HEK293 (cell line): ENCODE measurements around the gene KIF26B.

Experiments used
- CTCF ChIA-PET: fragments of 350-600 bp; formaldehyde crosslinking; extraction: SDS; loops from one replicate; lab custom pipeline; 2021; ENCODE audit warnings: antibody characterized with exemption; lab: Yijun Ruan, JAX
- POLR2A ChIA-PET: fragments of 300-600 bp; formaldehyde crosslinking; extraction: SDS; loops from one replicate; lab custom pipeline; 2020; ENCODE audit warnings: antibody characterized with exemption, inconsistent platforms; lab: Yijun Ruan, JAX
- H3K27ac ChIP-seq: fragments of 200-500 bp; sonication (Bioruptor generic); 2 replicates; pipeline ENCODE4 v1.5.1; 2014; ENCODE audit warnings: low read depth, low read length, control low read depth, inconsistent platforms; ENCODE audit errors: extremely low read depth
- H3K36me3 ChIP-seq, 2 experiments: fragments of 200-500 bp in 1 of 2; sonication (Bioruptor generic) in 1 of 2; 1 replicate in 1 of 2; 2 replicates in 1 of 2; pipeline ENCODE4 v1.5.1; 2014 to 2017; ENCODE audit warnings: inconsistent platforms in 2 of 2, low read length in 2 of 2; ENCODE audit not compliant: control insufficient read depth in 2 of 2, insufficient read depth in 1 of 2
- H3K4me1 ChIP-seq: fragments of 200-500 bp; sonication (Bioruptor generic); 2 replicates; pipeline ENCODE4 v1.5.1; 2014; ENCODE audit warnings: mild to moderate bottlenecking, low read length, inconsistent platforms; ENCODE audit not compliant: control insufficient read depth, insufficient read depth
- H3K4me3 ChIP-seq: 2 replicates; pipeline ENCODE4 v1.5.1; 2011; ENCODE audit warnings: low read depth, mild to moderate bottlenecking, control low read depth, low read length, moderate library complexity
- H3K9me3 ChIP-seq: fragments of 200-500 bp; sonication (Bioruptor generic); 2 replicates; pipeline ENCODE4 v1.5.1; 2014; ENCODE audit warnings: low read depth, low read length, inconsistent platforms; ENCODE audit not compliant: control insufficient read depth, insufficient read depth
- HOXA7 ChIP-seq: sonication (generic); formaldehyde crosslinking; IDR thresholded peaks from 2 replicates; pipeline ENCODE4 v1.8.1; 2022; ENCODE audit warnings: missing genetic modification reagents, borderline replicate concordance
- IKZF3 ChIP-seq: fragments of 450-650 bp; IDR thresholded peaks from 2 replicates; pipeline ENCODE4 v1.5.0; 2018; ENCODE audit warnings: missing biosample characterization, mild to moderate bottlenecking, missing genetic modification characterization, moderate library complexity
- PRDM1 ChIP-seq: fragments of 450-650 bp; formaldehyde crosslinking; IDR thresholded peaks from 2 replicates; pipeline ENCODE4; 2016; ENCODE audit warnings: missing biosample characterization, missing genetic modification characterization
- SP7 ChIP-seq: fragments of 450-650 bp; formaldehyde crosslinking; IDR thresholded peaks from 2 replicates; pipeline ENCODE4 v1.5.1; 2016; ENCODE audit warnings: missing biosample characterization, missing genetic modification characterization
- WT1 ChIP-seq: fragments of 450-650 bp; formaldehyde crosslinking; IDR thresholded peaks from 2 replicates; pipeline ENCODE4 v1.5.1; 2016; ENCODE audit warnings: missing biosample characterization, missing genetic modification characterization
- YY2 ChIP-seq: fragments of 450-650 bp; formaldehyde crosslinking; IDR thresholded peaks from 2 replicates; pipeline ENCODE4 v1.5.1; 2016; ENCODE audit warnings: missing biosample characterization, missing genetic modification characterization
- ZBTB1 ChIP-seq: fragments of 450-650 bp; formaldehyde crosslinking; IDR thresholded peaks from 2 replicates; pipeline ENCODE4 v1.5.1; 2016; ENCODE audit warnings: missing biosample characterization, missing genetic modification characterization
- ZBTB21 ChIP-seq: fragments of 450-650 bp; formaldehyde crosslinking; IDR thresholded peaks from 2 replicates; pipeline ENCODE4 v1.5.1; 2017; ENCODE audit warnings: missing biosample characterization, missing genetic modification characterization
- ZBTB48 ChIP-seq: fragments of 450-650 bp; formaldehyde crosslinking; IDR thresholded peaks from 2 replicates; pipeline ENCODE4 v1.5.1; 2016; ENCODE audit warnings: missing biosample characterization, missing genetic modification characterization
- ZNF140 ChIP-seq: fragments of 450-650 bp; formaldehyde crosslinking; IDR thresholded peaks from 2 replicates; pipeline ENCODE4 v1.5.1; 2016; ENCODE audit warnings: missing biosample characterization, missing genetic modification characterization
- ZNF155 ChIP-seq: fragments of 450-650 bp; formaldehyde crosslinking; IDR thresholded peaks from 2 replicates; pipeline ENCODE4 v1.5.1; 2016; ENCODE audit warnings: missing biosample characterization, missing genetic modification characterization
- ZNF19 ChIP-seq: fragments of 450-650 bp; formaldehyde crosslinking; IDR thresholded peaks from 2 replicates; pipeline ENCODE4; 2016; ENCODE audit warnings: missing biosample characterization, missing genetic modification characterization, low read depth
- ZNF2 ChIP-seq: fragments of 450-650 bp; formaldehyde crosslinking; IDR thresholded peaks from 2 replicates; pipeline ENCODE4 v1.5.1; 2016; ENCODE audit warnings: missing biosample characterization, missing genetic modification characterization
- ZNF292 ChIP-seq: fragments of 450-650 bp; formaldehyde crosslinking; IDR thresholded peaks from 2 replicates; pipeline ENCODE4 v1.5.1; 2016; ENCODE audit warnings: low read depth, missing biosample characterization, missing genetic modification characterization, borderline replicate concordance
- ZNF324 ChIP-seq: fragments of 450-650 bp; formaldehyde crosslinking; IDR thresholded peaks from 2 replicates; pipeline ENCODE4 v1.5.1; 2016; ENCODE audit warnings: missing biosample characterization, missing genetic modification characterization
- ZNF350 ChIP-seq: fragments of 450-650 bp; formaldehyde crosslinking; IDR thresholded peaks from 2 replicates; pipeline ENCODE4 v1.5.0; 2017; ENCODE audit warnings: missing biosample characterization, mild to moderate bottlenecking, missing genetic modification characterization
- ZNF423 ChIP-seq: fragments of 450-650 bp; formaldehyde crosslinking; IDR thresholded peaks from 2 replicates; pipeline ENCODE4 v1.5.1; 2016; ENCODE audit warnings: missing biosample characterization, missing genetic modification characterization
- ZNF473 ChIP-seq: fragments of 450-650 bp; formaldehyde crosslinking; IDR thresholded peaks from 2 replicates; pipeline ENCODE4 v1.5.1; 2017; ENCODE audit warnings: missing biosample characterization, missing genetic modification characterization
- ZNF48 ChIP-seq: fragments of 450-650 bp; formaldehyde crosslinking; IDR thresholded peaks from 2 replicates; pipeline ENCODE4 v1.5.1; 2016; ENCODE audit warnings: missing biosample characterization, missing genetic modification characterization
- ZNF580 ChIP-seq: fragments of 450-650 bp; formaldehyde crosslinking; IDR thresholded peaks from 2 replicates; pipeline ENCODE4 v1.5.1; 2016; ENCODE audit warnings: missing biosample characterization, missing genetic modification characterization
- ZNF596 ChIP-seq: fragments of 450-650 bp; IDR thresholded peaks from 2 replicates; pipeline ENCODE4 v1.5.0; 2018; ENCODE audit warnings: missing biosample characterization, mild to moderate bottlenecking, missing genetic modification characterization, moderate library complexity
- ZNF660 ChIP-seq: fragments of 450-650 bp; IDR thresholded peaks from 2 replicates; pipeline ENCODE4 v1.5.1; 2018; ENCODE audit warnings: missing biosample characterization, mild to moderate bottlenecking, missing genetic modification characterization
- ZNF776 ChIP-seq: fragments of 450-650 bp; formaldehyde crosslinking; IDR thresholded peaks from 2 replicates; pipeline ENCODE4 v1.5.0; 2017; ENCODE audit warnings: missing biosample characterization, missing genetic modification characterization, borderline replicate concordance
- ZNF843 ChIP-seq: fragments of 450-650 bp; formaldehyde crosslinking; IDR thresholded peaks from 2 replicates; pipeline ENCODE4 v1.5.1; 2016; ENCODE audit warnings: missing biosample characterization, missing genetic modification characterization
- ZSCAN4 ChIP-seq: fragments of 450-650 bp; formaldehyde crosslinking; IDR thresholded peaks from 2 replicates; pipeline ENCODE4 v1.5.1; 2017; ENCODE audit warnings: missing biosample characterization, missing genetic modification characterization
- TF ChIP-seq, protein P1 (sequence below): fragments of 450-650 bp; formaldehyde crosslinking; IDR thresholded peaks from 2 replicates; pipeline ENCODE4 v1.5.1; 2016; ENCODE audit warnings: missing biosample characterization, missing genetic modification characterization
- TF ChIP-seq, protein P2 (sequence below): fragments of 450-650 bp; formaldehyde crosslinking; IDR thresholded peaks from 2 replicates; pipeline ENCODE4 v1.5.1; 2016; ENCODE audit warnings: missing biosample characterization, missing genetic modification characterization
- TF ChIP-seq, protein P3 (sequence below): fragments of 450-650 bp; formaldehyde crosslinking; IDR thresholded peaks from 2 replicates; pipeline ENCODE4; 2016; ENCODE audit warnings: missing biosample characterization, missing genetic modification characterization
- TF ChIP-seq, protein P4 (sequence below): fragments of 450-650 bp; formaldehyde crosslinking; IDR thresholded peaks from 2 replicates; pipeline ENCODE4 v1.5.1; 2016; ENCODE audit warnings: missing biosample characterization, missing genetic modification characterization

KIF26B gene

GRCh38 chr1:245608271-245608670 lies 453.5 kb downstream of the KIF26B start:
- no peak for TF ChIP-seq ZBTB21 (tag by site-specific recombination)
- TF ChIP-seq, protein P1, sequence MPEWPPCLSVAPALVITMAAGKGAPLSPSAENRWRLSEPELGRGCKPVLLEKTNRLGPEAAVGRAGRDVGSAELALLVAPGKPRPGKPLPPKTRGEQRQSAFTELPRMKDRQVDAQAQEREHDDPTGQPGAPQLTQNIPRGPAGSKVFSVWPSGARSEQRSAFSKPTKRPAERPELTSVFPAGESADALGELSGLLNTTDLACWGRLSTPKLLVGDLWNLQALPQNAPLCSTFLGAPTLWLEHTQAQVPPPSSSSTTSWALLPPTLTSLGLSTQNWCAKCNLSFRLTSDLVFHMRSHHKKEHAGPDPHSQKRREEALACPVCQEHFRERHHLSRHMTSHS (tag by site-specific recombination): no peak
- TF ChIP-seq ZNF324: no peak
- TF ChIP-seq, protein P2, sequence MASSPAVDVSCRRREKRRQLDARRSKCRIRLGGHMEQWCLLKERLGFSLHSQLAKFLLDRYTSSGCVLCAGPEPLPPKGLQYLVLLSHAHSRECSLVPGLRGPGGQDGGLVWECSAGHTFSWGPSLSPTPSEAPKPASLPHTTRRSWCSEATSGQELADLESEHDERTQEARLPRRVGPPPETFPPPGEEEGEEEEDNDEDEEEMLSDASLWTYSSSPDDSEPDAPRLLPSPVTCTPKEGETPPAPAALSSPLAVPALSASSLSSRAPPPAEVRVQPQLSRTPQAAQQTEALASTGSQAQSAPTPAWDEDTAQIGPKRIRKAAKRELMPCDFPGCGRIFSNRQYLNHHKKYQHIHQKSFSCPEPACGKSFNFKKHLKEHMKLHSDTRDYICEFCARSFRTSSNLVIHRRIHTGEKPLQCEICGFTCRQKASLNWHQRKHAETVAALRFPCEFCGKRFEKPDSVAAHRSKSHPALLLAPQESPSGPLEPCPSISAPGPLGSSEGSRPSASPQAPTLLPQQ (tag by site-specific recombination): no peak
- no peak for TF ChIP-seq ZNF19
- TF ChIP-seq ZNF660 (tag by site-specific recombination): no peak
- TF ChIP-seq ZNF473 (tag by site-specific recombination): no peak
- no peak for TF ChIP-seq ZNF2
- TF ChIP-seq ZNF48 (tag by site-specific recombination): no peak
- no peak for TF ChIP-seq SP7 (tag by site-specific recombination)
- TF ChIP-seq ZNF776 (tag by site-specific recombination): no peak
- no peak for TF ChIP-seq HOXA7
- no peak overlapping the region for H3K27ac ChIP-seq

GRCh38 chr1:245609354-245610150 lies 454.8 kb downstream of the KIF26B start:
- CTCF ChIA-PET: no interaction called here
- no peaks in the 10 kb centered on the region for H3K36me3 ChIP-seq
- no peak overlapping the region for H3K27ac ChIP-seq
- no peak for TF ChIP-seq ZNF423
- TF ChIP-seq PRDM1 (tag by site-specific recombination): no peak
- no peak for TF ChIP-seq ZNF580 (tag by site-specific recombination)
- TF ChIP-seq, protein P3, sequence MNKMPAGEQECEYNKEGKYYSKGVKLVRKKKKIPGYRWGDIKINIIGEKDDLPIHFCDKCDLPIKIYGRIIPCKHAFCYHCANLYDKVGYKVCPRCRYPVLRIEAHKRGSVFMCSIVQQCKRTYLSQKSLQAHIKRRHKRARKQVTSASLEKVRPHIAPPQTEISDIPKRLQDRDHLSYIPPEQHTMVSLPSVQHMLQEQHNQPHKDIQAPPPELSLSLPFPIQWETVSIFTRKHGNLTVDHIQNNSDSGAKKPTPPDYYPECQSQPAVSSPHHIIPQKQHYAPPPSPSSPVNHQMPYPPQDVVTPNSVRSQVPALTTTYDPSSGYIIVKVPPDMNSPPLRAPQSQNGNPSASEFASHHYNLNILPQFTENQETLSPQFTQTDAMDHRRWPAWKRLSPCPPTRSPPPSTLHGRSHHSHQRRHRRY (tag by site-specific recombination): no peak
- no peak for TF ChIP-seq ZNF596 (tag by site-specific recombination)
- no peak for TF ChIP-seq ZNF843 (tag by site-specific recombination)
- no peak for TF ChIP-seq WT1 (tag by site-specific recombination)
- no peak for TF ChIP-seq ZNF292 (tag by site-specific recombination)
- no peak for TF ChIP-seq ZBTB21 (tag by site-specific recombination)
- TF ChIP-seq IKZF3 (tag by site-specific recombination): no peak
- TF ChIP-seq ZNF155: no peak
- TF ChIP-seq ZNF2: no peak
- no peak for TF ChIP-seq ZSCAN4 (tag by site-specific recombination)
- no peak for TF ChIP-seq ZNF350 (tag by site-specific recombination)
- TF ChIP-seq ZBTB48 (tag by site-specific recombination): no peak
- no peak for TF ChIP-seq ZNF140
- no peak for TF ChIP-seq YY2 (tag by site-specific recombination)
- TF ChIP-seq, protein P4, sequence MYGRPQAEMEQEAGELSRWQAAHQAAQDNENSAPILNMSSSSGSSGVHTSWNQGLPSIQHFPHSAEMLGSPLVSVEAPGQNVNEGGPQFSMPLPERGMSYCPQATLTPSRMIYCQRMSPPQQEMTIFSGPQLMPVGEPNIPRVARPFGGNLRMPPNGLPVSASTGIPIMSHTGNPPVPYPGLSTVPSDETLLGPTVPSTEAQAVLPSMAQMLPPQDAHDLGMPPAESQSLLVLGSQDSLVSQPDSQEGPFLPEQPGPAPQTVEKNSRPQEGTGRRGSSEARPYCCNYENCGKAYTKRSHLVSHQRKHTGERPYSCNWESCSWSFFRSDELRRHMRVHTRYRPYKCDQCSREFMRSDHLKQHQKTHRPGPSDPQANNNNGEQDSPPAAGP (tag by site-specific recombination): no peak
- TF ChIP-seq ZBTB1 (tag by site-specific recombination): no peak
- POLR2A ChIA-PET: no interaction called here
- no peak overlapping the region for H3K4me3 ChIP-seq
- H3K9me3 ChIP-seq: no peaks in the 10 kb centered on the region
- H3K4me1 ChIP-seq: no peaks in the 10 kb centered on the region

More at GRCh38 chr1:245608271-245608670, 453.5 kb downstream of the KIF26B start:
- POLR2A ChIA-PET: no interaction called here
- Histone ChIP-seq H3K4me1 (no peaks in the 10 kb centered on the region), H3K4me3 (no peak overlapping the region), H3K9me3 (no peaks in the 10 kb centered on the region), H3K36me3 (no peaks in the 10 kb centered on the region)
- CTCF ChIA-PET: no interaction called here
